ENCODE data around the gene ZNF490.

GRCh38 chr19:12544401-12544876, 66.2 kb downstream of the ZNF490 start:
- no peak for TF ChIP-seq EZH2 (IDR thresholded peaks at IDR 0.05; ENCODE audit: borderline replicate concordance, insufficient read depth, low read depth, low read length, poor library complexity, severe bottlenecking)
- no peak for TF ChIP-seq CTCF (IDR thresholded peaks at IDR 0.05)

Measured in B cell (primary cell).